Upper lobe of left lung (tissue), 4 donors: ENCODE data around the gene BHLHE40.

Experiments used
- CTCF ChIP-seq, 6 experiments: fragments of 450-650 bp in 4 of 6; fragments of 200-600 bp in 2 of 6; sonication (generic) in 2 of 6; IDR thresholded peaks; one replicate each; pipeline ENCODE4 v1.5.1; 2016 to 2019; ENCODE audit warnings: antibody characterized with exemption in 6 of 6
- POLR2AphosphoS5 ChIP-seq, 2 donors: sonication (generic); formaldehyde crosslinking; IDR thresholded peaks; one replicate each; pipeline ENCODE4 v1.5.1; 2017; ENCODE audit warnings: antibody characterized with exemption in 2 of 2

GRCh38 chr3:5022966-5023776, 43.9 kb downstream of the BHLHE40 start:
- TF ChIP-seq CTCF (IDR thresholded peaks at IDR 0.05), result no peak
- TF ChIP-seq POLR2AphosphoS5 (IDR thresholded peaks at IDR 0.05), result peak in 1 of 2 donors; percentile 27
